ENCODE data around the gene EXOC5.

- TF ChIP-seq CTCF (IDR thresholded peaks at IDR 0.05) (no peak), MYBL2 (CRISPR knock-in tag; IDR thresholded peaks at IDR 0.05) (no peak), STAT6 (CRISPR knock-in tag; conservative IDR thresholded peaks at IDR 0.05; ENCODE audit: low read depth) (no peak), MAX (CRISPR knock-in tag; IDR thresholded peaks at IDR 0.05) (no peak), ATF1 (CRISPR knock-in tag; IDR thresholded peaks at IDR 0.05) (no peak), FOXP1 (CRISPR knock-in tag; IDR thresholded peaks at IDR 0.05; ENCODE audit: borderline replicate concordance) (no peak), NFE2L1 (CRISPR knock-in tag; IDR thresholded peaks at IDR 0.05) (no peak), JUN (CRISPR knock-in tag; IDR thresholded peaks at IDR 0.05) (no peak), NR2C2 (CRISPR knock-in tag; IDR thresholded peaks at IDR 0.05) (no peak), CDX4 (CRISPR knock-in tag; IDR thresholded peaks at IDR 0.05; ENCODE audit: borderline replicate concordance) (no peak), ZBTB21 (CRISPR knock-in tag; IDR thresholded peaks at IDR 0.05; ENCODE audit: borderline replicate concordance) (no peak)
These were observed 8.4 kb upstream of the EXOC5 start for GRCh38 chr14:57277062-57277461.
